GM19372 (cell line): Measurements from ENCODE around the gene FAIM.
"Not testable (repeated sequence)": the region's sequence is repeated elsewhere in the genome, so short reads cannot be mapped to it uniquely, and the experiment has no call there.

Source experiments
- ATAC-seq: cut with Tn5 transposase; IDR thresholded peaks from one replicate; pipeline ENCODE4 v1.9.1; 2021; ENCODE audit warnings: mild to moderate bottlenecking, low read depth, moderate library complexity; ENCODE audit not compliant: unreplicated experiment

Gene FAIM

DNA sequence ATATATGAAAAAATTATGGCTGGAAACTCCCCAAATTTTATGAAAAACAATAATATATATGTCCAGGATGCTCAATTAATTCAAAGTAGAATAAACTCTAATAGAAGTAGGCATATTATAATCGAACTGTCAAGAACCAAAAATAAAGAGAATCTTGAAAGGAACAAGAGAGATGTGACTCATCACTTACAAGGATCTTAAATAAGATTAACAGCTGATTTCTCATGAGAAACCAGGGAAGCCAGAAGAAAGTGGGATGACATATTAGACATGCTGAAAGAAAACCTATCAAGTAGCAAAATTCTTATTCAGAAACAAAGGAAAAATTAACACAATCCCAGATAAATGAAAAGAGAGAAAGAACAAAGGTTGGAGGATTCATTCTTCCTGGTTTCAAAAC, 66.8 kb downstream of the FAIM start:
- ATAC-seq: no peak

DNA sequence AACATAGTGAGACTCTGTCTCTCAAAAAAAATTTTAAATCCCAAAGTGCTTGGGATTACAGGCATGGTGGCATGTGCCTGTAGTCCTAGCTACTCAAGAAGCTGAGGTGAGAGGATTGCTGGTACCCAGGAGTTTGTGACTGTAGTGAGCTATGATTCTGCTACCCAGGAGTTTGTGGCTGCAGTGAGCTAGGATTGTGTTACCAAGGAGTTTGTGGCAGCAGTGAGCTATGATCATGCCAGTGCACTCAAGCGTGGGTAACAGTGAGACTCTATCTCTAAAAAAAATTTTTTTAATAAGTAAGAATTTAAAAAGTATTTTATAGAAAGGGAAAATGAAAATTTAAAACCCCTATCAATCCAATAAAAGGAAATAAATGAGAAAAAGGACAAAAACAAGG, 69.5 kb downstream of the FAIM start:
- ATAC-seq: no peak

DNA sequence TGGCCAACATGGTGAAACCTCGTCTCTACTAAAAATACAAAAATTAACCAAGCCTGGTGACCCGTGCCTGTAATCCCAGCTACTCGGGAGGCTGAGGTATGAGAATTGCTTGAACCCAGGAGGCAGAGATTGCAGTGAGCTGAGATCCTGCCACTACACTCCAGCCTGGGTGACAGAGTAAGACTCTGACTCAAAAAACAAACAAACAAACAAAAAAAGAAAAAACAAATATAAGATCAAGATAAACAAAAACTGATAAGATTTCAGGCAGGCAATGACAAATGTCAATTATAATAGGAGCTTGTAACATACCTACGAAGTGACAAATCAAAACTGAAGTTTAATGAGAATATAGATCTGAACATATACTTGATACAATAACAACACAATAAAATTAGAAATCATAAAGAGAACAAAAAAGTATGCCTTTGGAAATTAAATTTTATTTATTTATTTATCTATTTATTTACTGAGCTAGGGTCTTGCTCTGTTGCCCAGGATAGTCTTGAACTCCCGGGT, 70.4 kb downstream of the FAIM start:
- no peak for ATAC-seq

DNA sequence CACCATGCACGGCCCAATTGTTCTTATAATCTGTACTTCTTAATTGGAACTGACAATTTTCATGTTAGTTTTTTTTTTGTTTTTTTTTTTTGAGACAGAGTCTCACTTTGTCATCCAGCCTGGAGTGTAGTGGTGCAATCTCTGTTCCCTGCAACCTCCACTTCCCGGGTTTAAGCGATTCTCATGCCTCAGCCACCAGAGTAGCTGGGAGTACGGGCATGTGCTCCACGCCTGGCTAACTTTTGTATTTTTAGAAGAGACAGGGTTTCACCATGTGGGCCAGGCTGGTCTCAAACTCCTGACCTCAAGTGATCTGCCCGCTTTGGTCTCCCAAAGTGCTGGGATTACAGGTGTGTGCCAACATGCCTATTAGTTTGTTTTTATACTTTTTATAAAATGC, 72.4 kb downstream of the FAIM start:
- ATAC-seq: not testable (repeated sequence)

DNA sequence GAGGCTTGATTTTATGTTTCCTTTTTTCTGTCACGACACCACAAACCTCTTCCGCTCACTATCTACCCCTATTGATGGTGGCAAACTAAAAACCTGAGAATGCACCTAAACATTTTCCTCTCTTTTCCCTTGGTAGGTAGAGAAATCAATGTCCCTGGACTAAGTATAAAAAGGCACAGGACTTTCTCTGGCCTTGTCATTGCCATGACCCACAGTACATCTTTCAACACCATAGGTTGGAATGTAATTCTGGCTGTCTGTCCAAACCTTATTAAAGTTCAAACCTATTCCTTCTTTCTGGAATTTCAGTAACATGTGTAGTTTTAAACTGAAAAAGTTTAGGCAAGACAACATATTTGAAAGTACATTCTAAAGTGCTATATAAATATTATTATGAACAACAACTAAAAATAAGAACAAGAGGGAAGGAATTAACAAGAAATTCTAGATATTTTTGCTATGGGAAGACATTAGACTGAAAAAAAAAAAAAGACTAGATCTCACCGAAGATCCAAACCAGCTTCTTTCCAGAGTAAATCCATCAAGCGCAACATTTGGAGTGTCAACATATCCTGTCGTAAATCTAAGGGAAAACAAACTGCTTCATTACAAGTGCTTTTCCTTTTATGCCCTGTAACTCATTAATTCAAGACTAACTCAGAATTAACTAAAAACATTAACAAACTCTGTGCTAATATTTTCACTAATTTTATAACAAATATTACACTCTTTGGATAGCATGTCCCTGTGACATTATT, 73.1 kb downstream of the FAIM start:
- ATAC-seq: no peak

DNA sequence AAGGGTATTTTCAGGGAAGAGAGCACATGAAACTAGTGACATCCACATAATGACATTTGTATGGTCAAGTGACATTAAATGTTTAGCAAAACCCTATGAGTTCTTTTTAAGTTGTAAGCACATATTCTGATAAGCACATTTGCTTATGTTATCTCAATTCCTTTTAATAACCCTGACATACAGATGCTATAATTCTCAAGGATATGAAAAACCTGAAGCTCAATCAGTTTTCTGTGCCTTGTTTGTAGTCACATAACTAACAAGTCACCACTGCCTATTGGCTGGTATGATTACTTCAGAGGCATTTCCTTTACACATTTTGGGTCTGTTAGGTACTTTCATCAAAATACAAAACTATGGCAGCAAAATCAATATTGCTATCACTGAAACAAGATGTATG, 74.1 kb downstream of the FAIM start:
- no peak for ATAC-seq
